ENCODE data around the gene SLMAP. TPM values are rescaled to one million over a fixed set of nuclear protein-coding genes. Genes with fewer than 3 reads are reported as not detected.
"Not testable (repeated sequence)": the region's sequence is repeated elsewhere in the genome, so short reads cannot be mapped to it uniquely, and the experiment has no call there.

The SLMAP gene
- total RNA-seq, 1 experiment from 2014 or later, result 33.5 TPM

DNA sequence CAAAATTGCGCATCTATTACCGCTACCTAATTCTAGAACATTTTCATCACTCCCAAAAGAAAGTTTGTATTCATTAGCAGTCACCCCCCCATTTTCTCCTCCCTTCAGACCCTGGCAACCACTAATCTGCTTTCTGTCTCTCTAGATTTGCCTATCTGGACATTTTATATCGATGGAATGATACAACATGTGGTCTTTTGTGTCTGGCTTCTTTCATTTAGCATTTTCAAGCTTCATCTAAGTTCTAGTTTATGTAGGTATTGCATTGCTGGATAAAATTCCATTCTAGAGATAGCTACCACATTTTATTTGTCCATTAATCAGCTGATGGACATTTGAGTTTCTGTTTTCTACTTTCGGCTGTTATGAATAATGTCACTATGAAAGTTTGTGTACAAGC is 38.4 kb downstream of the SLMAP start:
- Histone ChIP-seq H3K4me3 (ENCODE audit: insufficient read depth, low read depth, low read length) (no peak overlapping the region), H3K27me3 (ENCODE audit: control insufficient read depth, insufficient read depth, low read length) (no peaks in the 10 kb centered on the region), H3K36me3 (replicated peaks; ENCODE audit: control insufficient read depth, insufficient read depth, low read length) (no peaks in the 10 kb centered on the region)
- DNase-seq, result no peak

DNA sequence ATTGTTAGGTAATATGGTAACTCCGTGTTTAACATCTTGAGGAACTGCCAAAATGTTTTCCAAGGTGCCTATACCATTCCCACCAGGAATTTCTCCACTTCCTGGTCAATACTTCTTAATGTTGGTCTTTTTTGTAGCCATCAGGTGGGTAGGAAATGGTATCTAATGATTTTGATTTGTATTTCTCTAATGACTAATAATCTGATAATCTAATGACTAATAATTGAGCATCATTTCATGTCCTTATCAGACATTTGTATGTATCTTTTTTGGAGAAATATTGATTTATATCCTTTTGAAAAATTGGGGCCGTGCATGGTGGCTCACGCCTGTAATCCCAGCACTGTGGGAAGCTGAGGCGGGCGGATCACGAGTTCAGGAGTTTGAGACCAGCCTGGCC is 38.8 kb downstream of the SLMAP start:
- no peak overlapping the region for H3K4me3 ChIP-seq (ENCODE audit: insufficient read depth, low read depth, low read length)
- no peaks in the 10 kb centered on the region for H3K27me3 ChIP-seq (ENCODE audit: control insufficient read depth, insufficient read depth, low read length)
- H3K36me3 ChIP-seq (replicated peaks; ENCODE audit: control insufficient read depth, insufficient read depth, low read length), result no peaks in the 10 kb centered on the region
- DNase-seq, result no peak

DNA sequence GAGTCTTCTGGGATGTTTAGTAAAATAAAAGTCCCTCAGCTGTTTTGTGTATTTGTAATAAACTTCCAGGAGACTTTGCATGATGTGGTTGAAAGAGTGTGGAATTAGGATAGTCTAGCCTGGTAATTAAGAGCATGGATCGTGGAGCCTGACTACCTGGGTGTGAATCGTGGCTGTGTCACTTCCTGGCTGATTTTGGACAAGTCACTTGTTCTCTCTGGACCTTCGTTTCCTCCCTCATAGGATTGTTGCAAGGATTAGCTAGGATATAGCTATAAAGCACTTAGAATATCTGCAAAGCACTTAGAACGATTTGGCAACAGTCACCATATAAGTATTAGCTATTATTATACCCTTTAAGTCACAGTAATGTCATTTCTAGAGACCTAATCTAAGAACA is 40.2 kb downstream of the SLMAP start:
- H3K27me3 ChIP-seq (ENCODE audit: control insufficient read depth, insufficient read depth, low read length), result no peaks in the 10 kb centered on the region
- DNase-seq, result no peak
- H3K36me3 ChIP-seq (replicated peaks; ENCODE audit: control insufficient read depth, insufficient read depth, low read length), result no peaks in the 10 kb centered on the region
- no peak overlapping the region for H3K4me3 ChIP-seq (ENCODE audit: insufficient read depth, low read depth, low read length)

- no peak for DNase-seq
- H3K4me3 ChIP-seq (ENCODE audit: insufficient read depth, low read depth, low read length), result no peak overlapping the region
- no peaks in the 10 kb centered on the region for H3K36me3 ChIP-seq (replicated peaks; ENCODE audit: control insufficient read depth, insufficient read depth, low read length)
- H3K27me3 ChIP-seq (ENCODE audit: control insufficient read depth, insufficient read depth, low read length), result no peaks in the 10 kb centered on the region
These were observed 41.8 kb downstream of the SLMAP start for GRCh38 chr3:57797701-57798487.

GRCh38 chr3:57803647-57804081 is 47.6 kb downstream of the SLMAP start:
- DNase-seq, result peak; percentile 19
- no peak overlapping the region for H3K4me3 ChIP-seq (ENCODE audit: insufficient read depth, low read depth, low read length)

DNA sequence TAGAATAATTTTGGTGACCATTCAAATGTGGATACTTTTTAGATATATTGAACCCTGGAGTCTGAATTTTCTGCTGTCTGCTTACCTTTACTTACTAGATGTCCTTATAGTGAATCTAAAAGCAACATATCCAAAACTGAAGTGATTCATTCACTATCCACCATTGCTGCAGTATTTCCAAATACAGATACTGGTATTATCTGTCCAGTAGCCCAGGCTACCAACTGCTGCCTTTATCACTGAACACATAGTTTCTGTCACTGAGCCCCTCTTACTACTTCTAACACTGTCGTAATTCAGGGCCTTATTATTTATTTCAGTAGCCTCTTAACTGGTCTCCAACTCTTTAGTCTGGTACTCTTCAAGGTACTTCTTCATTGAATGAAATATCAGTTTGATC is 49.2 kb downstream of the SLMAP start:
- H3K4me3 ChIP-seq (ENCODE audit: insufficient read depth, low read depth, low read length), result no peak overlapping the region
- DNase-seq, result no peak
- H3K27me3 ChIP-seq (ENCODE audit: control insufficient read depth, insufficient read depth, low read length), result no peaks in the 10 kb centered on the region
- H3K36me3 ChIP-seq (replicated peaks; ENCODE audit: control insufficient read depth, insufficient read depth, low read length), result no peaks in the 10 kb centered on the region

More at GRCh38 chr3:57803647-57804081, 47.6 kb downstream of the SLMAP start:
- Histone ChIP-seq H3K36me3 (replicated peaks; ENCODE audit: control insufficient read depth, insufficient read depth, low read length) (no peaks in the 10 kb centered on the region), H3K27me3 (ENCODE audit: control insufficient read depth, insufficient read depth, low read length) (no peaks in the 10 kb centered on the region)

DNA sequence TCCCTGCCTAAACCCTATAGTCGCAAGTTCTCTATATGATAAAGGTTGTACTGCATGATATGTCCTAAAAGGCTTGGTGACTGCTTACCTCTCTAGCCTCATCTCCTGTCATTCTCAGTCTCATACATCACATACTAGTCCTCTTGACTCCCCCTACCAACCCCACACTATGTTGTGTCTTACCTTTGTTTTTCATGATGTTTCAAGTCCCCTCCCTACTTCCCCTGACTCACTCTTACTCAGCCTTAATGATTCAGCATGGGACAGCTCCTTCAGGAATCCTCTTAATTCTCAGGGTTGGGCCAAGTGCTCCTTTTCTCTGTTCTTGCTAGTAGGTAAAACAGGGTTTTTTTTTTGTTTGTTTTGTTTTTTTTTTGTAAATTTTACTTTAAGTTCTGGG is 49.6 kb downstream of the SLMAP start:
- DNase-seq, result peak; percentile 43

GRCh38 chr3:57806195-57806594 is 50.1 kb downstream of the SLMAP start:
- not testable (repeated sequence) for H3K27me3 ChIP-seq (ENCODE audit: control insufficient read depth, insufficient read depth, low read length); DNase-seq; H3K36me3 ChIP-seq (replicated peaks; ENCODE audit: control insufficient read depth, insufficient read depth, low read length); H3K4me3 ChIP-seq (ENCODE audit: insufficient read depth, low read depth, low read length)

More for the DNA sequence above, 49.6 kb downstream of the SLMAP start:
- Histone ChIP-seq H3K27me3 (ENCODE audit: control insufficient read depth, insufficient read depth, low read length) (no peaks in the 10 kb centered on the region), H3K4me3 (ENCODE audit: insufficient read depth, low read depth, low read length) (no peak overlapping the region), H3K36me3 (replicated peaks; ENCODE audit: control insufficient read depth, insufficient read depth, low read length) (no peaks in the 10 kb centered on the region)

DNA sequence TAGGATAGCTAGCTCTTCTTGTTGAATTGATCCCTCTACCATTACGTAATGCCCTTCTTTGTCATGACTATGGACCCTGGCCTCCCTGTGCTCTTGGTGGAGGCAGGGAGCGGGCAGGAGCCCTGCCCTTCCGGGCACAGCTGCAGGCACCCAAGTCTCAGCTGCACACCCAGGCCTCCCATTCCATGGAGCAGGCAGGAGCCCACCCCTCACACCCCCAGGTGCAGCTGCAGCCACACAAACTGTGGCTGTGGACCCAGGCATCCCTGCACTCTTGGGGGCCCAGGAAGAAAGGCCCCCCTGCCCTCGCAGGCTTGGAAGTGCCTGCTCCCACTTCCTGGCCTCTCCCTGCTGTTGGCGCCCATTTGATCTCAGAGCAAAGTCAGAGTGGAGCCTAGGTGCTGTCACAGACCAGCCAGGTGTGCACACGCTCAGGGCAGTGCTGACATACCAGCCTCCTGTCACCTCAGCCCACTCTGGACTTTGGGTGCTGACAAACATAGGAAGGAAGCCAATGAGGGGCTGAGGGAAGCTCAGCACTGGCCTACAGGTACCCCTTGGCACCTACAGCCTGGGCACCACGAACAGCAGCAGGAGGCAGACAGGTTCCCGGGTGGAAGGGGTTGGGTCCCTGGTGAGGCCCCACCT is 53.0 kb downstream of the SLMAP start:
- peak; percentile 12 for DNase-seq
- Histone ChIP-seq H3K4me3 (ENCODE audit: insufficient read depth, low read depth, low read length) (no peak overlapping the region), H3K27me3 (ENCODE audit: control insufficient read depth, insufficient read depth, low read length) (no peaks in the 10 kb centered on the region), H3K36me3 (replicated peaks; ENCODE audit: control insufficient read depth, insufficient read depth, low read length) (no peaks in the 10 kb centered on the region)

GRCh38 chr3:57809609-57809968 is 53.5 kb downstream of the SLMAP start:
- Histone ChIP-seq H3K4me3 (ENCODE audit: insufficient read depth, low read depth, low read length) (no peak overlapping the region), H3K36me3 (replicated peaks; ENCODE audit: control insufficient read depth, insufficient read depth, low read length) (no peaks in the 10 kb centered on the region), H3K27me3 (ENCODE audit: control insufficient read depth, insufficient read depth, low read length) (no peaks in the 10 kb centered on the region)
- DNase-seq, result peak; percentile 18

GRCh38 chr3:57810048-57810447 is 53.9 kb downstream of the SLMAP start:
- no peaks in the 10 kb centered on the region for H3K36me3 ChIP-seq (replicated peaks; ENCODE audit: control insufficient read depth, insufficient read depth, low read length)
- no peak for DNase-seq
- H3K4me3 ChIP-seq (ENCODE audit: insufficient read depth, low read depth, low read length), result no peak overlapping the region
- no peaks in the 10 kb centered on the region for H3K27me3 ChIP-seq (ENCODE audit: control insufficient read depth, insufficient read depth, low read length)

DNA sequence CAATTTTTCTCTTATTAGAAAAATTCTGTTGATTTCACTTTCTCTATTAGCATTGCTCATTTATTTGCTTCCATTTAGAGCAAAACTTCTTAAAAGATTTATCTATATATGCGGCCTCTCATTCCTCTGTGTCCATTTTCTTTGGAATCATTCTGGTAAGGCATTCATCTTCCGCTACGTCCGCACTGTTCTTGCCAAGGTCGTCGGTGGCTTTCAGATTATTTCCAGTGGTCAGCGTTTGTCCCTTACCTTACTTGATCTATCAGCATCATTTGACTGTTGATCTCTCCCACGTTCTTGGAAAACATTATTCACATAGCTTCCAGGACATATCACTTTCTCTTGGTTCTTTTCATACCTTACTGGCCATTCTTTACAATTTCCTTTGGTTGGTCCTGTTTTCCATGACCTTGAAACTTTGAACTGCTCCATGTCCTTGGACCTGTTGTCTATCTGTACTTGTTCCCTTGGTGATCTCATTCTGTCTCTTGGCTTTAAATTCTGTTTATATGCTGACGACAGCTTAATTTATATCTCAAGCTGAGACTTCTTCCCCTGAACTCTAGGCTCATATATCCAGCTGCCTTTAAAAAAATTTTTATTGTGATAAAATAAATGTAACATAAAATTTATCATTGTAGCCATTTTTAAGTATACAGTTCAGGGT is 54.5 kb downstream of the SLMAP start:
- Histone ChIP-seq H3K4me3 (ENCODE audit: insufficient read depth, low read depth, low read length) (no peak overlapping the region), H3K36me3 (replicated peaks; ENCODE audit: control insufficient read depth, insufficient read depth, low read length) (no peaks in the 10 kb centered on the region), H3K27me3 (ENCODE audit: control insufficient read depth, insufficient read depth, low read length) (no peaks in the 10 kb centered on the region)
- DNase-seq, result no peak

DNA sequence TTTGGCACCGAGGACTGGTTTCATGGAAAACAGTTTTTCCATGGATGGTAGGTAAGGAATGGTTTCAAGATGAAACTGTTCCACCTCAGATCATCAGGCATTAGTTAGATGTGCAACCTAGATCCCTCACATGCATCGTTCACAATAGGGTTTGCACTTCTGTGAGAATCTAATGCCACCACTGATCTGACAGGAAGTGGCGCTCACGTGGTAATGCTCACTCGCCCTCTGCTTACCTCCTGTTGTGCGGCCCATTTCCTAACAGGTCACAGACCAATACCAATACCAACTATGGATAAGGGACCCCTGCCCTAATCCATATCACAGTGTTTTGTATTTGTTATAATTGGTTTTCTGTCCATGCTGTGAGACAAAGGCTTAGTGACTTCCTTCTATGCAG is 58.9 kb downstream of the SLMAP start:
- no peaks in the 10 kb centered on the region for H3K36me3 ChIP-seq (replicated peaks; ENCODE audit: control insufficient read depth, insufficient read depth, low read length)
- no peak overlapping the region for H3K4me3 ChIP-seq (ENCODE audit: insufficient read depth, low read depth, low read length)
- no peaks in the 10 kb centered on the region for H3K27me3 ChIP-seq (ENCODE audit: control insufficient read depth, insufficient read depth, low read length)
- DNase-seq, result no peak

DNA sequence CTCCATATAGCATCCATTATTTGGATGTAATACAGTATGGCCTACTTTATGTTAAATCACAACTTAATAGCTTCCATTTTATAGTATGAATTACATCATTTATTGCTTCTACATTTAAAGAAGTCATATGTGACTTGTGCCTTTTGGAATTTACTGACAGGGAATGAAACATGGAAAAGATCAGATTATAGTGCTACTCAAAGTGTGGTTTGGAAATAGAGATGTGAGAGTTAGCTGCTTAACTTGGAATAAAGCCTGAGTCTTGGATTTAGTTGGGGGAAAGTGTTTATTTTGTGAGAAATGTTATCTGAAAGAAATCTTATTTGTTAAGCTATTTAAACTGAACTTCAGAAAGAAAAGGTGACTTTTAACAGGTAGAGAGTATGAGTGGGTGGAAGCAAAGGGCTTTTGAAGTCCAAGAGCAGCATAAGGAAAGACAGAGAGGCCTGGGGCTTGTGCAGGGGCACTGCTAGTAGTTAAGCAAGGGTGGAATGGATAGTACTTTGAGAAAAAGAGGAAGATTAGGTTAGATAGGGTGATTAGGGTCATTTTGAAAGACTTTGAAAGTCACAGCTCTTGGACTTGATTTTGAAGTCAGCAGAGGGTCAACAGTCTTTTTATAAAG is 60.5 kb downstream of the SLMAP start:
- H3K27me3 ChIP-seq (ENCODE audit: control insufficient read depth, insufficient read depth, low read length), result no peaks in the 10 kb centered on the region
- no peak overlapping the region for H3K4me3 ChIP-seq (ENCODE audit: insufficient read depth, low read depth, low read length)
- no peaks in the 10 kb centered on the region for H3K36me3 ChIP-seq (replicated peaks; ENCODE audit: control insufficient read depth, insufficient read depth, low read length)
- no peak for DNase-seq

GRCh38 chr3:57818772-57819171 is 62.7 kb downstream of the SLMAP start:
- no peak overlapping the region for H3K4me3 ChIP-seq (ENCODE audit: insufficient read depth, low read depth, low read length)
- no peak for DNase-seq
- H3K36me3 ChIP-seq (replicated peaks; ENCODE audit: control insufficient read depth, insufficient read depth, low read length), result no peaks in the 10 kb centered on the region

More at GRCh38 chr3:57818772-57819171, 62.7 kb downstream of the SLMAP start:
- no peaks in the 10 kb centered on the region for H3K27me3 ChIP-seq (ENCODE audit: control insufficient read depth, insufficient read depth, low read length)
